ENCODE measurements around the gene MXD3.
"Not testable (repeated sequence)": the region's sequence is repeated elsewhere in the genome, so short reads cannot be mapped to it uniquely, and the experiment has no call there.

MXD3 gene

GRCh38 chr5:177260961-177261360, 50.7 kb downstream of the MXD3 start:
- DNase-seq: no peak

- not testable (repeated sequence) for DNase-seq
Measured at GRCh38 chr5:177258711-177259110, 53.0 kb downstream of the MXD3 start.
